ELF-1 (cell line): ENCODE measurements around the gene EBI3.
"Not testable (repeated sequence)": the region's sequence is repeated elsewhere in the genome, so short reads cannot be mapped to it uniquely, and the experiment has no call there.

Source experiments
- DNase-seq: peaks from one replicate; pipeline ENCODE4 v3.0.0-alpha.2; 2016; ENCODE audit warnings: low read depth, low spot score

EBI3 gene

GRCh38 chr19:4234142-4234861 is 5.0 kb downstream of the EBI3 start:
- no peak for DNase-seq

DNA sequence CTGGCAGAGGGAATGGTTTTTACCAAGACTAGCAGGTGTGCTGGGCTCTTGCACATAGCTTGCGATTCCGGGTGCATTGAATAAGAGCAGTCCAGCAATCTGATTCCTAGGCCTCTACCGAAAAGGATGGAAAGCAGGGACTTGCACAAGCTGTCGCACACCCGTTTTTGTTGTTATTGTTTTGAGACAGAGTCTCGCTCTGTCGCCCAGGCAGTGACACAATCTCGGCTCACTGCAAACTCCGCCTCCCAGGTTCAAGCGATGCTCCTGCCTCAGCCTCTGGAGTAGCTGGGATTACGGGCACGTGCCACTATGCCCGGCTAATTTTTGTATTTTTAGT is 5.5 kb downstream of the EBI3 start:
- no peak for DNase-seq

GRCh38 chr19:4237510-4237909 is 8.2 kb downstream of the EBI3 start:
- not testable (repeated sequence) for DNase-seq

DNA sequence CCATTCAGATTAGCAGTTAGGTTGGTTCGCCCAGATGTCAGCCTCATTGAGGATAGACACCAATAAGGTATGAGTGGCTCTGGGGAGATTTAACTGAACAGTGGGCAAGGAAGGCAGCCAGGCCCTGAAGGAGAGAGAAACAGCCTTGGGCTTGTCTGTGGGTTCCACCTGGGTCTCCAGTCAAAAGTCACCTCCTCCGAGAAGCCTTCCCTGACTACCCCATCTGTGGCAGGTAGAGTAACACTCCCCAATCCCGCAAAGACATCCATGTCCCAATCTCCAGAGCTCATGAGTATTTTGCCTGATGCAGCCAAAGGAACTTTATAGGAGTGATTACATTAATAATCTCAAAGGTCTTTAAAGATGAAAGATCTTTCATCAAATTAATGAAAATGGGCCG is 9.5 kb downstream of the EBI3 start:
- DNase-seq = no peak

DNA sequence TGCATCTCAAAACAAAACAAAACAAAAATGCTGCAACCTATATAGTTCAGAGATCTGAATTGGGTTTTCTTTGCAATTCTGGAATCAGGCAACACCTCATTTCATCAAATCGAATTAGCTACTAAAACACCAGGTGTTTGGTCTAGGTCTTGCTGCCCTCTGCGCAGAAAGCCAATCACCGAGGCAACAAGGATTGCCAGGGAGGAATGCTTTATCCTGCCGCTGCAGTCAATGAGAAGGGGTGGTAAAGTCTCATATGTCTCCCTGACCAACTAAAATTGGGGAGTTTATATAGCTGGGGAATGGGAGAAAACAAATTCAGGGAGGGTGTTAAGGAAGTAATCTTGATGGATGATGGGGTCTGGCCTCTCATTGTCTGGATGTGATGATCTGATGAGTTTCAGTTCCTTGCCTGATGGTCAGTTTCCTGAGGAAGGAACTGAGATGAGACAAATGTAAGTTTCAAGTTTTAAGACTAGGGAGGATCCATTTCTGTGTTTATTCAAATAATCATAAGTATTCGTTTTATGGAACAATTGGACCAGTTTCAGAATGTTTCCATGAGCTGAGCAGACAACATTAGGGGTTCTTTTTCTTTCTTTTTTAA is 12.6 kb downstream of the EBI3 start:
- DNase-seq = no peak

DNA sequence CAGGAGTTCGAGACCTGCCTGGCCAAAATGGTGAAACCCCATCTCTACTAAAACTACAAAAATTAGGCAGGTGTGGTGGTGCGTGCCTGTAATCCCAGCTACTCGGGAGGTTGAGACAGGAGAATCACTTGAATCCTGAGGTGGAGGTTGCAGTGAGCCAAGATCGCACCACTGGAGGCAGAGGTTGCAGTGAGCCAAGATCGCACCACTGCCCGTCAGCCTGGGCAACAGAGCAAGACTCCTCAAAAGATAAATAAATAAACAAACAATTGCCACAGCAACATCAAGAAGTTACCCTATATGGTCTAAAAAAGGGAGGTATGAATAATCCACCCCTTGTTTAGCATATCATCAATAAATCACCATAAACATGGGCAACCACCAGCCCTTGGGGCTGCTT is 16.6 kb downstream of the EBI3 start:
- DNase-seq = not testable (repeated sequence)

GRCh38 chr19:4246767-4247593 is 17.7 kb downstream of the EBI3 start, which contains the start of gene YJU2:
Gene YJU2 (plus strand): TSS chr19:4247080. CDS start chr19:4247147, 67 bp downstream.
- DNase-seq = peak; percentile 100

DNA sequence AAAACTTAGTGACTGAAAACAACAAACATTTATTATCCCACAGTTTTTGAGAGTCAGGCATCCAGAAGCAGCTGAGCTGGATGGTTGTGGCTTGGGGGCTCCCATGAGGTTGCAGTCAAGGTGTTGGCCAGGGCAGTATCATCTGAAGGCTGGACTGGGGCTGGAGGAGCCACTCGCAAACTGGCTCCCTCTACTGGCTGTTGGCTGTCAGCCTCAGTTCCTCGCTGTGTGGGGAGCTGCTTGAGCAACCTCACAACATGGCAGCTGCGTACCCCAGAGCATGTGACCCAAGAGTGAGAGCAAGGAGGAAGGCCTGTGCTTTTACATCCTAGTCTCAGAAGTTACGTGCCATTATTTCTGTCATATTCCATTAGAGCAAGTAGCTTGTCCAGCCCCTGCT is 27.2 kb downstream of the EBI3 start:
- peak; percentile 23 for DNase-seq

DNA sequence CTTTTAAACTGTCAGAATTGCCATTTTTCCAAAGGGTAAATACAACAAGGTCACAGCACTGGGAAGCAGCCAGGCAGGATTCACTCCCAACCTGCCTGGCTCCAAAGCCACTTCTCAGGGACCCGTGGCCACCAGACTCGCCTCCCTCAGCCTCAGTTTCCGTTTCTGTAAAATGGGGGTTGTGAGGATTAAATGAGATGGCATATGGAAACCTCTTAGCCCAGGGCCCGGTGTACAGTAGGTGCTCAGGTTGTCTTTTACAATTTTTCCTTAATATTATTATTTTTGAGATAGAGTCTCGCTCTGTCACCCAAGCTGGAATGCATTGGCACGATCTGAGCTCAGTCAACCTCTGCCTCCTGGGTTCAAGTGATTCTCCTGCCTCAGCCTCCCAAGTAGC is 27.7 kb downstream of the EBI3 start:
- no peak for DNase-seq

GRCh38 chr19:4258181-4258580 is 28.9 kb downstream of the EBI3 start:
- no peak for DNase-seq

GRCh38 chr19:4260613-4261191 is 31.4 kb downstream of the EBI3 start:
- DNase-seq = no peak

- no peak for DNase-seq
These were observed 35.5 kb downstream of the EBI3 start for GRCh38 chr19:4264812-4265211.

GRCh38 chr19:4266253-4267000 is 37.1 kb downstream of the EBI3 start:
- no peak for DNase-seq

DNA sequence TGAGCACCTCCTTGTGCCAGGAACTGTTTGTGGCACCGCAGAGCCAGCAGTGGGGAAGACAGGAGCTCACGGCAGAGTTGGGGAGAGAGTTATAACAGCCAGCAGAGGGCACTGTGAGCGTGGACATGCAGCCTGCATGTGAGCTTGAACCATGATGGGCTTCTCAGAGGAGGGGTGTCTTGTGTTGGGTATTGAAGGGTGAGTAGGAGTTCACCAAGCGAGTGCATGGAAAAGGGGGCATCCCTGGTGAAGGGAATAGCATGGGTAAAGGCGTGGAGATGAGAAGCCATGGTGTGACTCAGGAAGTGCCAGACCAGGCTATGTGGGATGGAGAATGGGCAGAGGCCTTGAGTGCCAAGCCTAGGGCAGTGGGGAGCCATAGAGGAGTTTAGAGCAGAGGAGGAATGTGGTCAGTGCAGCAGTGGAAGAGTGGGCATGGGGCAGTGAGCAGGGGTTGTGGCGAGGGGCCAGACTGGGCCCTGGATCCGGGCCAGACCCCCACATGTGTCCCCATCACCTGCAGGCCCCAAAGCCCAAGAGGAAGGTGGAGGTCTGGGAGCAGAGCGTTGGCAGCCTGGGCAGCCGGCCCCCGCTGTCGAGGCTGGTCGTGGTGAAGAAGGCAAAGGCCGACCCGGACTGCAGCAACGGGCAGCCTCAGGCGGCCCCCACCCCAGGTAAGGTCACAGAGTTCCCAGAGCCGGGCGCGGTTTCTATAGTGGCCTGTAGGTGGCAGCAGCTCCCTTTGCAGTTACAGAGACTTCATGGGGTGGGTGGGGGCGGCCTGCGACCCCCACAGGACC is 38.0 kb downstream of the EBI3 start:
- peak; percentile 87 for DNase-seq

DNA sequence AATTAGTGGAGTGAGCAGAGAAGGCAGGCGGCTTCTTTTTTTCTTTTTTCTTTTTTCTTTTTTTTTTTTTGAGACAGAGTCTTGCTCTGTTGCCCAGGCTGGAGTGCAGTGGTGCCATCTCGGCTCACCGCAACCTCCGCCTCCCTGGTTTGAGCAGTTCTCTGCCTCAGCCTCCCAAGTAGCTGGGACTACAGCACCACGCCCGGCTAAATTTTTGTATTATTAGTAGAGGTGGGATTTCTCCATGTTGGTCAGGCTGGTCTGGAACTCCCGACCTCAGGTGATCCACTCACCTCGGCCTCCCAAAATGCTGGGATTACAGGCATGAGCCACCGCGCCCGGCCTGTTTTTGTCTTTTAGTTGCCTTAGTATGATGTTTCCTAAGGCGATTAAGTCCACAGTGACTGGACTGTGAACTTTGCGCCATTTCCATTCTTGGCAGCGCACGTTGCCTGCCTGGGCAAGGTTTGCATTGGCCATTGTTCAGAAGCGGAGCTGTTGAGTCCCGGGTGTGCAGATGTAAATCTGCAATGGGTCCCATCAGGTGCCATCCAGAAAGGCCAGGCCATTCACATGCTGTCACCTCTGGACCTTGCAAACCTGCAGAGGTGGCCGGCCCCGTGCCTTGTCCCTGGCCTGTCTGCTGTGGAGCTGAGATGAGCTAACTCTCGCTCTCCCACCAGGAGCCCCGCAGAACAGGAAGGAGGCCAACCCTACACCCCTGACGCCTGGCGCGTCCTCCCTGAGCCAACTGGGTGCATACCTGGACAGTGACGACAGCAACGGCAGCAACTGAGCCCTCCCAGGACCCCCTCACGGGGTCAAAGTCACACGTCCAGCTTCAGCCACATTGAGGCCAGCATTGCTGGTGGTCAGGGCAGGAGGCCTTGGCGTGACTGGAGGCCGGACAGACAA is 38.8 kb downstream of the EBI3 start:
- no peak for DNase-seq

DNA sequence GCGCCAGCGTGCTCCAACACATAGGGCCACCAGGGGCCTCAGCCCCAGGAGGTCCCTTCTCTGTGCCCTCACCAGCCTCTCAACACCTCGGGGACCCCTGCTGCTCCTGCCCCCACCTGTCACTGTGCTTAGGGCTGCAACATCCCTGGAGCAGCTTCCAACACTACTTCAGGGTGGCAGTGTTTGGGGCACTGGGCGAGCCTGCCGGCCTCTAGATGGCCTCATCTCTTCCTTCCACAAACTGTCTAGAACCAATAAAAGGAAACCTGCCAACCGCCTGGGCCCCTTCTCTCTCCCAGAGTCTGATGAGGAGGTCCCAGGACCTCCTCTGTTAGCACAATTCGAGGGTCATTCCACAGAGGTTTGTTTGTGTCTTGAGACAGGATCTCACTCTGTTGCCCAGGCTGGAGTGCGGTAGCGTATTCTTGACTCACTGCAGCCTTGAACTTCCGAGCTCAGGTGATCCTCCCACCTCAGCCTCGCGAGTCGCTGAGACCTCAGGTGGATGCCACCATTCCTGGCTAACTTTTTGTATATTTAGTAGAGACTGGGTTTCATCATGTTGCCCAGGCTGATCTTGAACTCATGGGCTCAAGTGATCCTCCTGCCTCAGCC is 39.6 kb downstream of the EBI3 start:
- no peak for DNase-seq

- DNase-seq = no peak
These were observed 43.6 kb downstream of the EBI3 start for GRCh38 chr19:4272894-4273293.

GRCh38 chr19:4274321-4274686 is 45.0 kb downstream of the EBI3 start:
- DNase-seq = not testable (repeated sequence)

GRCh38 chr19:4277191-4277696 is 47.9 kb downstream of the EBI3 start:
- peak; percentile 41 for DNase-seq
